Stomach (tissue), 4 donors: ENCODE results near the gene SLC25A53.

Experiments
- CTCF ChIP-seq, 7 experiments: fragments of 450-650 bp in 4 of 7; fragments of 200-600 bp in 3 of 7; sonication (generic) in 3 of 7; IDR thresholded peaks; one replicate each; pipeline ENCODE4 v1.5.1; 2016 to 2019; ENCODE audit warnings: antibody characterized with exemption in 7 of 7, control low read depth in 2 of 7, mild to moderate bottlenecking in 1 of 7
- EP300 ChIP-seq: sonication (generic); formaldehyde crosslinking; IDR thresholded peaks from one replicate; pipeline ENCODE4 v1.6.1; 2017; ENCODE audit warnings: antibody characterized with exemption
- POLR2AphosphoS5 ChIP-seq, 3 donors: sonication (generic); formaldehyde crosslinking; IDR thresholded peaks; one replicate each; pipeline ENCODE4 v1.6.1; 2016; ENCODE audit warnings: antibody characterized with exemption in 3 of 3

GRCh38 chrX:104108955-104109354, 47.9 kb downstream of the SLC25A53 start:
- TF ChIP-seq CTCF (IDR thresholded peaks at IDR 0.05) = no peak
- TF ChIP-seq EP300 = no peak
- TF ChIP-seq POLR2AphosphoS5 (IDR thresholded peaks at IDR 0.05) = no peak
